GM23338 (cell line): ENCODE measurements around the gene DESI1. TPM values are rescaled to one million over a fixed set of nuclear protein-coding genes. Genes with fewer than 3 reads are reported as not detected.

Source experiments
- ATAC-seq: fragments of 200-7000 bp; cut with Tn5 transposase; 3 replicates; pipeline ENCODE4 v1.9.1; 2020
- DNase-seq: peaks from one replicate; pipeline ENCODE4 v3.0.0-alpha.2; 2015; ENCODE audit warnings: low spot score
- H2AFZ ChIP-seq: fragments of 200-600 bp; sonication (generic); 2 replicates; pipeline ENCODE4 v1.8.0; 2016; ENCODE audit warnings: antibody characterized with exemption, mild to moderate bottlenecking, moderate library complexity
- H3F3A ChIP-seq: fragments of 200-600 bp; sonication (generic); replicated peaks from 2 replicates; pipeline ENCODE4 v1.8.0; 2017; ENCODE audit warnings: antibody characterized with exemption, mixed run types, low read depth
- H3K27ac ChIP-seq: fragments of 200-600 bp; sonication (generic); 2 replicates; pipeline ENCODE4 v1.6.1; 2016; ENCODE audit warnings: low read depth
- H3K27me3 ChIP-seq: fragments of 200-600 bp; sonication (generic); 2 replicates; pipeline ENCODE4 v1.8.0; 2016; ENCODE audit warnings: mild to moderate bottlenecking, mixed run types, moderate library complexity; ENCODE audit not compliant: insufficient read depth
- H3K36me3 ChIP-seq: fragments of 200-600 bp; sonication (generic); 2 replicates; pipeline ENCODE4 v1.8.0; 2016; ENCODE audit warnings: mild to moderate bottlenecking; ENCODE audit not compliant: insufficient read depth
- H3K4me1 ChIP-seq: fragments of 200-600 bp; sonication (generic); 2 replicates; pipeline ENCODE4 v1.8.0; 2016; ENCODE audit warnings: mild to moderate bottlenecking, moderate library complexity; ENCODE audit not compliant: insufficient read depth
- H3K4me2 ChIP-seq: fragments of 200-600 bp; sonication (generic); 2 replicates; pipeline ENCODE4 v1.7.1; 2017; ENCODE audit warnings: mixed run types
- H3K4me3 ChIP-seq: fragments of 200-600 bp; sonication (generic); 2 replicates; pipeline ENCODE4 v1.6.1; 2016; ENCODE audit warnings: mixed run types
- H3K79me2 ChIP-seq: fragments of 200-600 bp; sonication (generic); replicated peaks from 2 replicates; pipeline ENCODE4 v1.8.0; 2017; ENCODE audit warnings: mild to moderate bottlenecking; ENCODE audit not compliant: insufficient read depth
- H3K9me2 ChIP-seq: fragments of 200-600 bp; sonication (generic); 2 replicates; pipeline ENCODE4 v1.8.0; 2017; ENCODE audit not compliant: insufficient read depth
- H4K20me1 ChIP-seq: fragments of 200-600 bp; sonication (generic); replicated peaks from 2 replicates; pipeline ENCODE4 v1.8.0; 2017; ENCODE audit warnings: mild to moderate bottlenecking; ENCODE audit not compliant: insufficient read depth
- H3K27ac Mint-ChIP-seq: 2 replicates; pipeline ENCODE4 v1.8.0; 2020; ENCODE audit warnings: inconsistent platforms, mild to moderate bottlenecking, moderate library complexity, mixed read lengths
- H3K27me3 Mint-ChIP-seq: 3 replicates; pipeline ENCODE4 v1.8.0; 2022; ENCODE audit warnings: low read depth, mild to moderate bottlenecking, moderate library complexity, mixed read lengths, inconsistent platforms; ENCODE audit not compliant: insufficient read depth, poor library complexity
- H3K36me3 Mint-ChIP-seq: 3 replicates; pipeline ENCODE4 v1.8.0; 2021; ENCODE audit warnings: low read depth, mild to moderate bottlenecking, inconsistent platforms, moderate library complexity, mixed read lengths
- H3K4me1 Mint-ChIP-seq: 3 replicates; pipeline ENCODE4 v1.8.0; 2020; ENCODE audit warnings: mild to moderate bottlenecking, inconsistent platforms, mixed read lengths
- H3K4me3 Mint-ChIP-seq: 3 replicates; pipeline ENCODE4 v1.8.0; 2021; ENCODE audit warnings: moderate library complexity, mild to moderate bottlenecking, inconsistent platforms, mixed read lengths
- H3K9me3 Mint-ChIP-seq: 3 replicates; pipeline ENCODE4 v1.8.0; 2020; ENCODE audit warnings: moderate library complexity, mild to moderate bottlenecking, inconsistent platforms, mixed read lengths
- CTCF ChIP-seq, 2 experiments: fragments of 200-600 bp in 1 of 2; sonication (generic) in 1 of 2; conservative IDR thresholded peaks; 2 replicates each; pipeline versions ENCODE4 v1.5.1 to v1.6.1; 2016 to 2017; ENCODE audit warnings: antibody characterized with exemption in 2 of 2, low read depth in 2 of 2, mild to moderate bottlenecking in 2 of 2, moderate library complexity in 1 of 2
- ETS1 ChIP-seq: IDR thresholded peaks from 2 replicates; pipeline ENCODE4 v1.6.1; 2016; ENCODE audit warnings: antibody characterized with exemption
- EZH2 ChIP-seq: fragments of 200-600 bp; sonication (generic); IDR thresholded peaks from one replicate; pipeline ENCODE4 v1.8.0; 2017; ENCODE audit warnings: antibody characterized with exemption, mild to moderate bottlenecking, low read depth; ENCODE audit not compliant: unreplicated experiment
- EZH2phosphoT487 ChIP-seq: fragments of 200-600 bp; sonication (generic); IDR thresholded peaks from one replicate; pipeline ENCODE4 v1.8.1; 2018; ENCODE audit warnings: antibody characterized with exemption; ENCODE audit not compliant: unreplicated experiment
- JUNB ChIP-seq: IDR thresholded peaks from one replicate; pipeline ENCODE4 v1.6.1; 2016; ENCODE audit warnings: antibody characterized with exemption; ENCODE audit not compliant: unreplicated experiment
- NANOG ChIP-seq: IDR thresholded peaks from 2 replicates; pipeline ENCODE4 v1.6.1; 2016; ENCODE audit warnings: antibody characterized with exemption, borderline replicate concordance
- POLR2AphosphoS5 ChIP-seq: IDR thresholded peaks from 2 replicates; pipeline ENCODE4 v1.6.1; 2016; ENCODE audit warnings: antibody characterized with exemption, low read depth
- STAT1 ChIP-seq: IDR thresholded peaks from one replicate; pipeline ENCODE4 v1.6.1; 2016; ENCODE audit warnings: antibody characterized with exemption; ENCODE audit not compliant: unreplicated experiment
- ZNF114 ChIP-seq: fragments of 250-450 bp; sonication (Bioruptor Pico); IDR thresholded peaks from 2 replicates; pipeline ENCODE4 v1.5.0; 2020; ENCODE audit warnings: mild to moderate bottlenecking, moderate library complexity
- polyA plus RNA-seq: library from polyadenylated mRNA; unstranded; fragments of >200 nt; fragmentation: Nextera tagmentation; extraction: Ambion mirVana; gene quantifications from 2 replicates; pipeline ENCODE4 v1.2.1, GENCODE V29; 2016
- total RNA-seq: library from RNA; depleted of rRNA; stranded (reverse); fragments of >200 nt; shearing (Covaris generic); gene quantifications from 2 replicates; pipeline ENCODE4 v1.2.3, GENCODE V29; 2014
- TF ChIP-seq, protein P1 (sequence below): fragments of 250-450 bp; sonication (Bioruptor Pico); IDR thresholded peaks from 2 replicates; pipeline ENCODE4 v1.5.0; 2020; ENCODE audit warnings: mild to moderate bottlenecking, moderate library complexity

DESI1 gene
- total and polyA plus RNA-seq, 2 experiments from 2014 or later = 33.7 to 53.8 TPM

DNA sequence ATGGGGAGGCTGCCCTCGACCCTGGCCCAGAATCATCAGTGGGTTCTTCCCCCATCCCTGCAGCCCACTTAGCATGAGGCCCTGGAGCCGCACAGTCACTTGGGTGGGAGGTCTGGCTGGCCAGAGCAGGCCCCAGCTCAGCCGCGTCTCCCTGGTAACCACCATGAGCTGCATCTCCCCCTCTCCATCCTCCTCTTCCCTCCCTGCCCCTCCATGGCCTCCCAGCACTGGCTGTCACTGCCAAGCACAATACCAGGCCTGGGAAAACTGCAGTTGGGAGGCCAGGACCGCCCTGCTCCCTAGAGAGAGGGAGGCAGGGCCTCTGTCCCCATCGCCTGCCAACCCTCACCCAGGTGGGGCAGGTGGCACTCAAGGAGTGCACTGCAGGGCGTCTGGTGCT, 52.0 kb downstream of the DESI1 start:
- Mint-ChIP-seq H3K27ac (no peak overlapping the region), H3K9me3 (no peaks in the 10 kb centered on the region; the same call in 2 of the 3 replicates), H3K36me3 (no peaks in the 10 kb centered on the region), H3K4me1 (no peaks in the 10 kb centered on the region; the same call in 2 of the 3 replicates), H3K4me3 (no peak overlapping the region), H3K27me3 (peaks cover 9% of the 10 kb centered on the region)
- no peaks in the 10 kb centered on the region for H4K20me1 ChIP-seq
- H2AFZ ChIP-seq = no peak overlapping the region
- H3K27ac ChIP-seq = no peak overlapping the region
- no peak overlapping the region for H3K4me2 ChIP-seq
- TF ChIP-seq ETS1 (no peak), EZH2 (no peak), EZH2phosphoT487 (no peak), ZNF114 (CRISPR knock-in tag) (no peak), JUNB (no peak)
- no peaks in the 10 kb centered on the region for H3F3A ChIP-seq
- DNase-seq = no peak
- no peaks in the 10 kb centered on the region for H3K27me3 ChIP-seq
- no peaks in the 10 kb centered on the region for H3K36me3 ChIP-seq
- ATAC-seq = no peak
- no peaks in the 10 kb centered on the region for H3K9me2 ChIP-seq
- H3K79me2 ChIP-seq = no peaks in the 10 kb centered on the region
- no peak overlapping the region for H3K4me3 ChIP-seq
- no peaks in the 10 kb centered on the region for H3K4me1 ChIP-seq

DNA sequence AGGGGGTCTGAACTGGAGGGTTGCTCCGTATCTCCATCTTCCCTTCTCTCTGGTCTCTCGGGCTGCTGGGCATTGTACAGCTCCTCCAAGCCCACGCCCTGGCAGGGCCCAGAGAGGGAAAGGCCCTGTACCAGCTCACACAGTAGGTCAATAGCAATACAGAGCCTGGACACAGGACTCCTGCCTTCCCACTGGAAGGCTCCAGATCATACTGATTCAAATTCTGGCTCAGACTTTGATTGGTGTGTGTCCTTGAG, 53.4 kb downstream of the DESI1 start:
- H3K4me1 Mint-ChIP-seq = peaks cover 9% of the 10 kb centered on the region
- no peaks in the 10 kb centered on the region; the same call in 2 of the 3 replicates for H3K9me3 Mint-ChIP-seq
- TF ChIP-seq STAT1 = no peak
- no peak for TF ChIP-seq ETS1
- no peak for TF ChIP-seq POLR2AphosphoS5
- TF ChIP-seq, protein P1, sequence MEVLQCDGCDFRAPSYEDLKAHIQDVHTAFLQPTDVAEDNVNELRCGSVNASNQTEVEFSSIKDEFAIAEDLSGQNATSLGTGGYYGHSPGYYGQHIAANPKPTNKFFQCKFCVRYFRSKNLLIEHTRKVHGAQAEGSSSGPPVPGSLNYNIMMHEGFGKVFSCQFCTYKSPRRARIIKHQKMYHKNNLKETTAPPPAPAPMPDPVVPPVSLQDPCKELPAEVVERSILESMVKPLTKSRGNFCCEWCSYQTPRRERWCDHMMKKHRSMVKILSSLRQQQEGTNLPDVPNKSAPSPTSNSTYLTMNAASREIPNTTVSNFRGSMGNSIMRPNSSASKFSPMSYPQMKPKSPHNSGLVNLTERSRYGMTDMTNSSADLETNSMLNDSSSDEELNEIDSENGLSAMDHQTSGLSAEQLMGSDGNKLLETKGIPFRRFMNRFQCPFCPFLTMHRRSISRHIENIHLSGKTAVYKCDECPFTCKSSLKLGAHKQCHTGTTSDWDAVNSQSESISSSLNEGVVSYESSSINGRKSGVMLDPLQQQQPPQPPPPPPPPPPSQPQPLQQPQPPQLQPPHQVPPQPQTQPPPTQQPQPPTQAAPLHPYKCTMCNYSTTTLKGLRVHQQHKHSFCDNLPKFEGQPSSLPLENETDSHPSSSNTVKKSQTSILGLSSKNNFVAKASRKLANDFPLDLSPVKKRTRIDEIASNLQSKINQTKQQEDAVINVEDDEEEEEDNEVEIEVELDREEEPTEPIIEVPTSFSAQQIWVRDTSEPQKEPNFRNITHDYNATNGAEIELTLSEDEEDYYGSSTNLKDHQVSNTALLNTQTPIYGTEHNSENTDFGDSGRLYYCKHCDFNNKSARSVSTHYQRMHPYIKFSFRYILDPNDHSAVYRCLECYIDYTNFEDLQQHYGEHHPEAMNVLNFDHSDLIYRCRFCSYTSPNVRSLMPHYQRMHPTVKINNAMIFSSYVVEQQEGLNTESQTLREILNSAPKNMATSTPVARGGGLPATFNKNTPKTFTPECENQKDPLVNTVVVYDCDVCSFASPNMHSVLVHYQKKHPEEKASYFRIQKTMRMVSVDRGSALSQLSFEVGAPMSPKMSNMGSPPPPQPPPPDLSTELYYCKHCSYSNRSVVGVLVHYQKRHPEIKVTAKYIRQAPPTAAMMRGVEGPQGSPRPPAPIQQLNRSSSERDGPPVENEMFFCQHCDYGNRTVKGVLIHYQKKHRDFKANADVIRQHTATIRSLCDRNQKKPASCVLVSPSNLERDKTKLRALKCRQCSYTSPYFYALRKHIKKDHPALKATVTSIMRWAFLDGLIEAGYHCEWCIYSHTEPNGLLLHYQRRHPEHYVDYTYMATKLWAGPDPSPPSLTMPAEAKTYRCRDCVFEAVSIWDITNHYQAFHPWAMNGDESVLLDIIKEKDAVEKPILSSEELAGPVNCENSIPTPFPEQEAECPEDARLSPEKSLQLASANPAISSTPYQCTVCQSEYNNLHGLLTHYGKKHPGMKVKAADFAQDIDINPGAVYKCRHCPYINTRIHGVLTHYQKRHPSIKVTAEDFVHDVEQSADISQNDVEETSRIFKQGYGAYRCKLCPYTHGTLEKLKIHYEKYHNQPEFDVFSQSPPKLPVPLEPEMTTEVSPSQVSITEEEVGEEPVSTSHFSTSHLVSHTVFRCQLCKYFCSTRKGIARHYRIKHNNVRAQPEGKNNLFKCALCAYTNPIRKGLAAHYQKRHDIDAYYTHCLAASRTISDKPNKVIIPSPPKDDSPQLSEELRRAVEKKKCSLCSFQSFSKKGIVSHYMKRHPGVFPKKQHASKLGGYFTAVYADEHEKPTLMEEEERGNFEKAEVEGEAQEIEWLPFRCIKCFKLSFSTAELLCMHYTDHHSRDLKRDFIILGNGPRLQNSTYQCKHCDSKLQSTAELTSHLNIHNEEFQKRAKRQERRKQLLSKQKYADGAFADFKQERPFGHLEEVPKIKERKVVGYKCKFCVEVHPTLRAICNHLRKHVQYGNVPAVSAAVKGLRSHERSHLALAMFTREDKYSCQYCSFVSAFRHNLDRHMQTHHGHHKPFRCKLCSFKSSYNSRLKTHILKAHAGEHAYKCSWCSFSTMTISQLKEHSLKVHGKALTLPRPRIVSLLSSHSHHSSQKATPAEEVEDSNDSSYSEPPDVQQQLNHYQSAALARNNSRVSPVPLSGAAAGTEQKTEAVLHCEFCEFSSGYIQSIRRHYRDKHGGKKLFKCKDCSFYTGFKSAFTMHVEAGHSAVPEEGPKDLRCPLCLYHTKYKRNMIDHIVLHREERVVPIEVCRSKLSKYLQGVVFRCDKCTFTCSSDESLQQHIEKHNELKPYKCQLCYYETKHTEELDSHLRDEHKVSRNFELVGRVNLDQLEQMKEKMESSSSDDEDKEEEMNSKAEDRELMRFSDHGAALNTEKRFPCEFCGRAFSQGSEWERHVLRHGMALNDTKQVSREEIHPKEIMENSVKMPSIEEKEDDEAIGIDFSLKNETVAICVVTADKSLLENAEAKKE (CRISPR knock-in tag) = no peak
- TF ChIP-seq NANOG = no peak
- no peak for TF ChIP-seq JUNB
- no peak for TF ChIP-seq CTCF (conservative IDR thresholded peaks at IDR 0.05; ENCODE audit: low read depth in 2 of 2)
- TF ChIP-seq ZNF114 (CRISPR knock-in tag) = no peak

More for the DNA sequence above, 53.4 kb downstream of the DESI1 start:
- no peaks in the 10 kb centered on the region for H3K9me2 ChIP-seq
- Mint-ChIP-seq H3K4me3 (no peak overlapping the region), H3K27me3 (peaks cover 10% of the 10 kb centered on the region), H3K36me3 (no peaks in the 10 kb centered on the region), H3K27ac (no peak overlapping the region)
- H3K79me2 ChIP-seq = no peaks in the 10 kb centered on the region
- no peak overlapping the region for H2AFZ ChIP-seq
- H3K4me3 ChIP-seq = no peak overlapping the region
- H3K4me1 ChIP-seq = peaks cover 7% of the 10 kb centered on the region
- H3K4me2 ChIP-seq = no peak overlapping the region
- H3F3A ChIP-seq = no peaks in the 10 kb centered on the region
- H3K36me3 ChIP-seq = no peaks in the 10 kb centered on the region
- no peak overlapping the region for H3K27ac ChIP-seq
- no peaks in the 10 kb centered on the region for H3K27me3 ChIP-seq
- ATAC-seq = no peak
- H4K20me1 ChIP-seq = no peaks in the 10 kb centered on the region
- no peak for DNase-seq
